Measurements from ENCODE around the gene PTRHD1. TPM values are rescaled to one million over a fixed set of nuclear protein-coding genes. Genes with fewer than 3 reads are reported as not detected.

PTRHD1 gene
- polyA plus RNA-seq, 1 of the 3 experiments (the other 2 are of a cell fraction) = 74.4 TPM

DNA sequence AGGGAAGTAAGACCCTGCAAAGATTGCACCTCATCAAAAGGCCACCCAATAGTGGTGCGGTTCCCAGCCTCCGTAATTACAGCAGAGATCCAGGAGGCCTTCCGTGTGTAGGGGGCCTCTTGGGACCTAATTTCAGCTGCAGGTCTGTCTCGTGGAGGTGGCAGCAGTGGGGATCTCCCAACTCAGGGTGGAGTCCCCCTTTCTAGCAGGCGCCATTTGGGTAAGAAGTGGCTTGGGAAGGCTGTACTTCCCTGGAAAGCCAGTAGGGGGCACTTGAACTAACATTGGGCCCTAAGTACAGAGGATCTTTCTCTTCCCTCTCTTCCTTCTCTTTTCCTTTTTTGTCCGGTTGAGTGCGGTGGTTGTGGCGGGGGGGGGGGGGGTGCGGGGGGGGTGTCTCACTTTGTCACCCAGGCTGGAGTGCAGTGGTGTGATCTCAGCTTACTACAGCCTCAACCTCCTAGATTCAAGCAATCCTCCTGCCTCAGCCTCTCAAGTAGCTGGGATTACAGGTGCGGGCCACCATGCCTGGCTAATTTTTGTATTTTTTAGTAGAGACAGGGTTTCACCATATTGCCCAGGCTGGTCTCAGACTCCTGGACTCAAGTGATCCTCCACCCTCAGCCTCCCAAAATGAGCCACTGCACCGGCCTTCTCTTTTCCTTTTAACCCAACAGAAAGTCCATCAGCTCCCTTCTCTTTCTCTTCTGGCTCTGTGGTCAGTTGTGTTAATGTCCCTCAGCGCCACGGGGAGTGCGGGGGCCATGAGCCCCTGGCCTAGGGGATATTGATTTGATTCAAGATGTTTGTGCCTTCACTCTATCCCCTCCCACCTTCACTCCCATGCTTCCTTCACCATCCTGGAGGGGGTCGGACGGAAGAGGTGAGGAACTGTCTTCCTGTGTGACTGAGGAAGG lies 32.0 kb upstream of the PTRHD1 start:
- H3K4me3 ChIP-seq (ENCODE audit: low read depth in 2 of 2, low read length in 1 of 2) = no peak overlapping the region
- H3K4me1 ChIP-seq (ENCODE audit: control insufficient read depth in 1 of 2, insufficient read depth in 2 of 2, low read depth in 1 of 2, low read length in 1 of 2) = peaks cover 7 to 11% of the 10 kb centered on the region in 2 experiments; a peak in 1 of 4 replicates
- WGBS (ENCODE audit: low lambda C conversion rate) = 88% methylated on average over 15 of the region's 16 CpGs
- ChIA-PET POLR2A (no interaction called here), CTCF (interaction anchor here (0.7 to 16.7 kb wide), 10 partner anchors 11 to 741 kb away, joined by 3 to 269 read pairs (median 6); partner anchors contain the start of genes CENPO, PTRHD1 and TP53I3)
- H4K20me1 ChIP-seq (ENCODE audit: insufficient read depth) = no peaks in the 10 kb centered on the region
- H3K36me3 ChIP-seq (replicated peaks in 1 of 2; ENCODE audit: control insufficient read depth in 1 of 2, insufficient read depth in 2 of 2, low read length in 1 of 2) = peaks cover 18 to 27% of the 10 kb centered on the region in 2 experiments
- no peaks in the 10 kb centered on the region for H3K9me2 ChIP-seq
- TF ChIP-seq FOXJ3 (CRISPR knock-in tag; IDR thresholded peaks at IDR 0.05) (no peak), MEF2A (IDR thresholded peaks at IDR 0.05; ENCODE audit: borderline replicate concordance, low read depth) (no peak), RAD21 (IDR thresholded peaks at IDR 0.05; ENCODE audit: low read length) (0 out of 2 replicates have a peak, but pooled peaks have one; percentile 13), EP300 (IDR thresholded peaks at IDR 0.05; ENCODE audit: borderline replicate concordance in 1 of 2, low read depth in 1 of 2, low read length in 1 of 2) (no peak), POLR2AphosphoS5 (IDR thresholded peaks at IDR 0.05; ENCODE audit: low read depth, low read length) (no peak), RXRA (IDR thresholded peaks at IDR 0.05; ENCODE audit: borderline replicate concordance, low read depth) (no peak)
- TF ChIP-seq, protein P1, sequence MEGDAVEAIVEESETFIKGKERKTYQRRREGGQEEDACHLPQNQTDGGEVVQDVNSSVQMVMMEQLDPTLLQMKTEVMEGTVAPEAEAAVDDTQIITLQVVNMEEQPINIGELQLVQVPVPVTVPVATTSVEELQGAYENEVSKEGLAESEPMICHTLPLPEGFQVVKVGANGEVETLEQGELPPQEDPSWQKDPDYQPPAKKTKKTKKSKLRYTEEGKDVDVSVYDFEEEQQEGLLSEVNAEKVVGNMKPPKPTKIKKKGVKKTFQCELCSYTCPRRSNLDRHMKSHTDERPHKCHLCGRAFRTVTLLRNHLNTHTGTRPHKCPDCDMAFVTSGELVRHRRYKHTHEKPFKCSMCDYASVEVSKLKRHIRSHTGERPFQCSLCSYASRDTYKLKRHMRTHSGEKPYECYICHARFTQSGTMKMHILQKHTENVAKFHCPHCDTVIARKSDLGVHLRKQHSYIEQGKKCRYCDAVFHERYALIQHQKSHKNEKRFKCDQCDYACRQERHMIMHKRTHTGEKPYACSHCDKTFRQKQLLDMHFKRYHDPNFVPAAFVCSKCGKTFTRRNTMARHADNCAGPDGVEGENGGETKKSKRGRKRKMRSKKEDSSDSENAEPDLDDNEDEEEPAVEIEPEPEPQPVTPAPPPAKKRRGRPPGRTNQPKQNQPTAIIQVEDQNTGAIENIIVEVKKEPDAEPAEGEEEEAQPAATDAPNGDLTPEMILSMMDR (IDR thresholded peaks at IDR 0.05) = peak; percentile 64
- TF ChIP-seq, protein P2, sequence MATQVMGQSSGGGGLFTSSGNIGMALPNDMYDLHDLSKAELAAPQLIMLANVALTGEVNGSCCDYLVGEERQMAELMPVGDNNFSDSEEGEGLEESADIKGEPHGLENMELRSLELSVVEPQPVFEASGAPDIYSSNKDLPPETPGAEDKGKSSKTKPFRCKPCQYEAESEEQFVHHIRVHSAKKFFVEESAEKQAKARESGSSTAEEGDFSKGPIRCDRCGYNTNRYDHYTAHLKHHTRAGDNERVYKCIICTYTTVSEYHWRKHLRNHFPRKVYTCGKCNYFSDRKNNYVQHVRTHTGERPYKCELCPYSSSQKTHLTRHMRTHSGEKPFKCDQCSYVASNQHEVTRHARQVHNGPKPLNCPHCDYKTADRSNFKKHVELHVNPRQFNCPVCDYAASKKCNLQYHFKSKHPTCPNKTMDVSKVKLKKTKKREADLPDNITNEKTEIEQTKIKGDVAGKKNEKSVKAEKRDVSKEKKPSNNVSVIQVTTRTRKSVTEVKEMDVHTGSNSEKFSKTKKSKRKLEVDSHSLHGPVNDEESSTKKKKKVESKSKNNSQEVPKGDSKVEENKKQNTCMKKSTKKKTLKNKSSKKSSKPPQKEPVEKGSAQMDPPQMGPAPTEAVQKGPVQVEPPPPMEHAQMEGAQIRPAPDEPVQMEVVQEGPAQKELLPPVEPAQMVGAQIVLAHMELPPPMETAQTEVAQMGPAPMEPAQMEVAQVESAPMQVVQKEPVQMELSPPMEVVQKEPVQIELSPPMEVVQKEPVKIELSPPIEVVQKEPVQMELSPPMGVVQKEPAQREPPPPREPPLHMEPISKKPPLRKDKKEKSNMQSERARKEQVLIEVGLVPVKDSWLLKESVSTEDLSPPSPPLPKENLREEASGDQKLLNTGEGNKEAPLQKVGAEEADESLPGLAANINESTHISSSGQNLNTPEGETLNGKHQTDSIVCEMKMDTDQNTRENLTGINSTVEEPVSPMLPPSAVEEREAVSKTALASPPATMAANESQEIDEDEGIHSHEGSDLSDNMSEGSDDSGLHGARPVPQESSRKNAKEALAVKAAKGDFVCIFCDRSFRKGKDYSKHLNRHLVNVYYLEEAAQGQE (IDR thresholded peaks at IDR 0.05; ENCODE audit: low read depth, low read length) = no peak
- no peaks in the 10 kb centered on the region for H3K27me3 ChIP-seq (ENCODE audit: insufficient read depth)
- H3K27ac ChIP-seq (ENCODE audit: low read depth in 2 of 2, low read length in 1 of 2) = no peak overlapping the region
- no peaks in the 10 kb centered on the region for H3K79me2 ChIP-seq (ENCODE audit: insufficient read depth)
- H2AFZ ChIP-seq (ENCODE audit: low read depth) = no peak overlapping the region
- no peaks in the 10 kb centered on the region for H3K9me3 ChIP-seq
- H3F3A ChIP-seq (replicated peaks; ENCODE audit: insufficient read depth) = peaks cover 12% of the 10 kb centered on the region
- DNase-seq = peak; percentile 64
- H3K4me2 ChIP-seq = no peak overlapping the region
- no peak overlapping the region for H3K9ac ChIP-seq
